ENCODE results near the gene KIAA1671.

Gene KIAA1671

DNA sequence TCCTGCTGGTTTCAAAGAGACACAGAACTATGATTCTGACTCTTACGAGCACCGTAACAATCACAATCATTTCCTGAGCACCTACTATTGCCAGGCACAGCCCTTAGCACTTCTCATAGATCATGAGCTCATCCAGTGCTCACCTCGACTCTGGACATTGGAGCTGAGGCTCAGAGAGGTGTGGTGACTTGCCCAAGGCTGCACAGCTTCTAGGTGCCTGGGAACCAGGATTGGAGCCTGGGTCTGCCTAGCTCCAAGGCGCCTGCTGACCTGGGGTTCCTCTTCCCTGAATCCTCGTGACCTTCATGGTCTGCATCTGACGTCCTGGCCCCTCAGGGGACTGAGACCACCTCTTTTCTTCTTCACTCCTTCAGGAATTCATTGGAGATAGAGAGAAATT lies 196.5 kb downstream of the KIAA1671 start:
- no peak overlapping the region for H3K27ac ChIP-seq (ENCODE audit: low read depth, low read length)
- no peaks in the 10 kb centered on the region for H3K27me3 ChIP-seq (ENCODE audit: control insufficient read depth, insufficient read depth, low read length)
- no peaks in the 10 kb centered on the region for H3K9me3 ChIP-seq (ENCODE audit: control insufficient read depth, insufficient read depth, low read depth, low read length)

DNA sequence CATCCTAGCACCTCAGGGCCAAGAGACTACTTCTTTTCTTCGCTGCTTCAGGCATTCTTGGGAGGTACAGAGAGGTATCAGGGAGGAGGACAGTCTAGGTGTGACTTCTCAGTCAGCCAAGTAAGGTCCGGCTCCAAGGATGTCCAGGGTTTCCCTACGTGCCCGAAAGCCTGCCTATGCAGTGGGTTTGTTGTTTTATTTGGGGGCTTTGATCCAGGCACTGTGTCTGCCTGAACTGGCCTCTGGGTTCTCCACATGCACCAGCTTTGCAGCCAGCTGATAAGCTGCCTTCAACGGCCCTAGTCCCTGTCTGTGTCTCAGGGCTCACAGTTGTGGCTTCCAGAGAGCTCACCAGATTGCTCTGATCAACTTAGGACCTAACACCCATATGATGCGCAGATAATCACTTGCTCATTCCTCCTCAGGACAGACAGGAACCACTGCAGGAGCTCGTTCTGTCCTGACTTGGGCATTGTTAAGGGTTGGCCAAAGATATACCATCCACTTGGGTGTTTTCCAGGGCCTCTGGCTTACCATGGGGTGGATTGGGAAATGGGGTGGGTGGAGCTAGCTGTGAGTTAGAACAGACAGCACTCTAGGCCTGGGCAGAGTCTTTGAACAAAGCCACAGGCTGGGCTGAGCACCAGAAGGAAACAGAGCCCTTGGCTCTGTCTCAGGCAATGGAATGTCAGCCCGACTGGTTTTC lies 201.6 kb downstream of the KIAA1671 start:
- Histone ChIP-seq H3K9ac (ENCODE audit: low read length) (no peak overlapping the region), H3K9me3 (ENCODE audit: control insufficient read depth, insufficient read depth, low read depth, low read length) (no peaks in the 10 kb centered on the region), H3K4me1 (ENCODE audit: control insufficient read depth, insufficient read depth, low read length) (peaks cover 9% of the 10 kb centered on the region), H3K36me3 (ENCODE audit: control insufficient read depth, insufficient read depth, low read length) (no peaks in the 10 kb centered on the region), H3K4me3 (ENCODE audit: low read depth, low read length) (no peak overlapping the region), H3K27me3 (ENCODE audit: control insufficient read depth, insufficient read depth, low read length) (no peaks in the 10 kb centered on the region), H3K27ac (ENCODE audit: low read depth, low read length) (no peak overlapping the region)

More for the DNA sequence above, 196.5 kb downstream of the KIAA1671 start:
- Histone ChIP-seq H3K9ac (ENCODE audit: low read length) (no peak overlapping the region), H3K4me3 (ENCODE audit: low read depth, low read length) (no peak overlapping the region), H3K4me1 (ENCODE audit: control insufficient read depth, insufficient read depth, low read length) (peaks cover 15% of the 10 kb centered on the region), H3K36me3 (ENCODE audit: control insufficient read depth, insufficient read depth, low read length) (no peaks in the 10 kb centered on the region)

DNA sequence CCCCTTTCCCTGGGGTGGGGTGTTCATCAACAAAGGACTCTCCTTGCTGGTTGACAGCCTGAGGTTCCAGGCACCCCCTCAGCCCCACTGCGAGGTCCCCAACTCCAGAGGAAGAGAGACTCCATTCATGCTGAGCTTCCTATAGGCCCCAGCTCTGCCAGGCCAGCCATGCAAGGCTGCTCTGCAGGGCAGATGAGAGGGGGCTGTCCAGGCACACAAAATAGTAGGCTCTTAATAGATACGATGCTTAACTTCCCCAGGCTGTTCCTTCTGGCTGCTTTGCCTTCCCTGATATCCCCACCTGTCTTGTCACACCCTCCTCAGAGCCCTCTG lies 202.1 kb downstream of the KIAA1671 start:
- Histone ChIP-seq H3K9me3 (ENCODE audit: control insufficient read depth, insufficient read depth, low read depth, low read length) (no peaks in the 10 kb centered on the region), H3K27ac (ENCODE audit: low read depth, low read length) (no peak overlapping the region)

DNA sequence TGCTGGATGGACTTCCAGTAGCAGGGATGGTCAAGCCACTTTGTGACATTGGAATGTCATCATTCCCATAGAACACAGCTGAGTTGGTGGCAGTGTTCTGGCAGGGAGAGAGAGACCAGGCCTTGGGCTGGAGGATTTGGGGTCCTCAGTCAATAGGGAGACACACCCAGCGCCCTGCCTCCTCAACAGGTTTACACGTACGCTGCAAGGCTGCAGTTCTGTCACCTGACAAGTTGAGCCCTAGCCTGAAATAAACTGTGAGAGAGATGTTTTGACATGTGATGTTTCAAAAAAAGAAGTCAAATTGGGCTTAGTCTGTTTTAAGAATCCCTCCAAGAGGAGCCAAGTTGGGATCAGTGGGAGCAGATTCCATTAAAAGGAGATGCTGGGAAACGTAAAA lies 204.2 kb downstream of the KIAA1671 start:
- Histone ChIP-seq H3K27me3 (ENCODE audit: control insufficient read depth, insufficient read depth, low read length) (no peaks in the 10 kb centered on the region), H3K27ac (ENCODE audit: low read depth, low read length) (no peak overlapping the region), H3K4me1 (ENCODE audit: control insufficient read depth, insufficient read depth, low read length) (peaks cover 9% of the 10 kb centered on the region), H3K9ac (ENCODE audit: low read length) (no peak overlapping the region), H3K36me3 (ENCODE audit: control insufficient read depth, insufficient read depth, low read length) (no peaks in the 10 kb centered on the region), H3K9me3 (ENCODE audit: control insufficient read depth, insufficient read depth, low read depth, low read length) (no peaks in the 10 kb centered on the region), H3K4me3 (ENCODE audit: low read depth, low read length) (no peak overlapping the region)

More for the DNA sequence above, 202.1 kb downstream of the KIAA1671 start:
- no peak overlapping the region for H3K4me3 ChIP-seq (ENCODE audit: low read depth, low read length)
- H3K4me1 ChIP-seq (ENCODE audit: control insufficient read depth, insufficient read depth, low read length) = peaks cover 9% of the 10 kb centered on the region
- H3K9ac ChIP-seq (ENCODE audit: low read length) = no peak overlapping the region
- H3K36me3 ChIP-seq (ENCODE audit: control insufficient read depth, insufficient read depth, low read length) = no peaks in the 10 kb centered on the region
- no peaks in the 10 kb centered on the region for H3K27me3 ChIP-seq (ENCODE audit: control insufficient read depth, insufficient read depth, low read length)

DNA sequence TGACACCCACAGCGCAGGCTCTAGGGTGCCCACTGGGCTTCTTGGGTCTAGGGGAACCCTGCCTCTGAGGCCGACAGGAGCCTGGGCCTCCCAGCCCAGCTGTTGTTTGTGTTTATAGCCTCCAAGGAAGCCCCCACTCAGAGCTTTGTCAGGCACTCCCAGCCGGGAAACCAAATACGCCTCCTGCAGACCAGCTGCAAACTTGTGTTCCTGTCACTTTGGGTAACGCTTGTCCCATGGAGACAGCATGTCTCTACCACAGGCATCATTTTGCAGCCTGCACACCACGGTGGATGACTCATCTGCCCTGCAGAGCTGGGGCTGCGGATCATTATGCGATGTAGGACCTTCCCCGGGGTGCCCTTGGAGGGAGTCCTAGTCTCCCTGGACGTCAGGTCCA lies 206.5 kb downstream of the KIAA1671 start:
- Histone ChIP-seq H3K27me3 (ENCODE audit: control insufficient read depth, insufficient read depth, low read length) (no peaks in the 10 kb centered on the region), H3K4me1 (ENCODE audit: control insufficient read depth, insufficient read depth, low read length) (peaks cover 6% of the 10 kb centered on the region), H3K9me3 (ENCODE audit: control insufficient read depth, insufficient read depth, low read depth, low read length) (no peaks in the 10 kb centered on the region), H3K9ac (ENCODE audit: low read length) (no peak overlapping the region), H3K36me3 (ENCODE audit: control insufficient read depth, insufficient read depth, low read length) (no peaks in the 10 kb centered on the region), H3K27ac (ENCODE audit: low read depth, low read length) (no peak overlapping the region), H3K4me3 (ENCODE audit: low read depth, low read length) (no peak overlapping the region)

DNA sequence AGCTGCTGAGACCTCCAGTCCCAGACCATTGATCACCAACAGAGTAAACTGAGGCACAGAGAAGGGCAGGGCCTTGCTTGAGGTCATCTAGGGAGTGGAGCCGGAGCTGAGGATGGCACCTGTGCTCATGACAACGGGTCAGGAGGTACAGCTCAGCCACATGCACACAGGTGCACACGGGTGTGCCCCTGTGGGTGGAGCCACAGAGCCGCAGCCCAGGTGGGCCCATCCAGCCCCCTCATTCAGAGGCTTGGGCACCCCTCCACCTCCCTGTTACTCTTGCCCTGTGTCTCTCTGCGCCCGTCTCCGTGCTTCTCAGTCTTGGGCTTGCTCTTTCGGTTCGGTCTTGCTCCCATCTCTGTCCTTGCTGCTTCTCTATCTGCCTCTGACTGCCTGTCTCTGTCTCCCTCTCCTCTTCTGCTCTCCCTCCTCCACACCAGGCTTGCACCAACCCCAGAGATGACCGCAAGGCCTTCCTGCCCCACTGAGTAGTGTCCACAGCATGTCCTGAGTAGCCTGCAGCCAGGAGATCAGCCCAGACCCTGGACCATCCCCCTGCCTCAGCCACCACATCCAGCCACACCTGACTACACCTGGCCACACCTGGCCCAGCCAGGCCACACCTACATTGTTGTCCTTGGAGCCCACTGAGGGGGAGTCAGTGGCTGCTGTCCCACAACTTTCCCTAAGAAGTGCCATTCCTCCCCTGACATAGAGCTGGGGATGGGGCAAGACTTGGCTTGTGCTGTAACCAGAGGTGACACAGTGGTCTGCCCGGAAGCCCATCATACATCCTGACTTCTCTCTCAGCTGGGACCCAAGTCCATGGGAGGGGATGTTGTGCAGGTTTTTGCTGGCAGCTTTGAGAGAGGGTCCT lies 207.8 kb downstream of the KIAA1671 start:
- Histone ChIP-seq H3K27me3 (ENCODE audit: control insufficient read depth, insufficient read depth, low read length) (no peaks in the 10 kb centered on the region), H3K9me3 (ENCODE audit: control insufficient read depth, insufficient read depth, low read depth, low read length) (no peaks in the 10 kb centered on the region), H3K4me3 (ENCODE audit: low read depth, low read length) (no peak overlapping the region), H3K9ac (ENCODE audit: low read length) (no peak overlapping the region), H3K36me3 (ENCODE audit: control insufficient read depth, insufficient read depth, low read length) (no peaks in the 10 kb centered on the region), H3K27ac (ENCODE audit: low read depth, low read length) (no peak overlapping the region), H3K4me1 (ENCODE audit: control insufficient read depth, insufficient read depth, low read length) (no peaks in the 10 kb centered on the region)

DNA sequence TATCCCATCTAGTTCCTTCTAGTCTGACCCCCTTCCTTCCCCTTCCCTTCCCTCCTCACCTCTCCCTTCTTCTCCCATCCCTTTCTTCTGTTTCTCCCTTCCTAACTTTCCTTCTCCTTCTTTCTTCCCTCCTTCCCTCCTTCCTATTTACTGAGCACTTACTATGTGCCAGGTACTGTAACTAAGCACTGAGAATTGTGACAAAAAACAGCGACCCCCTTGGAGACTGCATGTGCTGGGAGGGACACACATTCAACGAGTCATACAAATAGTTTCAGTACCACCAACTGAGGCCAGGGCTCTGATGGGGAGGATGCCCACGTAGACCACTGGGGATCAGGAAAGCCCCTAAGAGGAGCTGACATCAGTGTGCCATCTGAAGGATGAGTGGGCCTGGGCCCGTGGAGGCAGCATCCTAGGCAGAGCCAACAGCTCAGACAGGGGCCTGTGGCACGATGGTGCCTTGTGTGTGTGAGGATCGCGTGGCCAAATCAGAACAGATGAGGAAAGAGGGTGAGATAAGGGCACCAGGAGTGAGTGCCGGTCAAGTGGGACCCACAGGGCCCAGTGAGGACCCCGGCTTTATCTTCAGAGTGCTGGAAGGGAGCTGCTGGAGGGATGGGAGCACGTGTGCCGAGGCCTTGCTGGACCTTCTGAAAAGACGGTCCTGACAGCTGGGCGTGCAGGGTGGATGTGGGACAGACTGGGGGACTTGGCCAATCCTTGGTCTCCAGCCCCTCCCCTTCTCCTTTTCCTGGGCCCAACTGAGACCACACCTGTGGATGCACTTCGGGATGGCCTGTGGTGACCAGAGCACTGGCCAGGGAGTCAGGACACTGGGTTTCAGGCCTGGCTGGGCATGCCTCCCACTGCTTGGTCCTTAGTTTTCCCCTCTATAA lies 208.8 kb downstream of the KIAA1671 start:
- Histone ChIP-seq H3K27ac (ENCODE audit: low read depth, low read length) (no peak overlapping the region), H3K4me1 (ENCODE audit: control insufficient read depth, insufficient read depth, low read length) (no peaks in the 10 kb centered on the region), H3K9me3 (ENCODE audit: control insufficient read depth, insufficient read depth, low read depth, low read length) (no peaks in the 10 kb centered on the region), H3K9ac (ENCODE audit: low read length) (no peak overlapping the region), H3K36me3 (ENCODE audit: control insufficient read depth, insufficient read depth, low read length) (no peaks in the 10 kb centered on the region), H3K4me3 (ENCODE audit: low read depth, low read length) (no peak overlapping the region), H3K27me3 (ENCODE audit: control insufficient read depth, insufficient read depth, low read length) (no peaks in the 10 kb centered on the region)

DNA sequence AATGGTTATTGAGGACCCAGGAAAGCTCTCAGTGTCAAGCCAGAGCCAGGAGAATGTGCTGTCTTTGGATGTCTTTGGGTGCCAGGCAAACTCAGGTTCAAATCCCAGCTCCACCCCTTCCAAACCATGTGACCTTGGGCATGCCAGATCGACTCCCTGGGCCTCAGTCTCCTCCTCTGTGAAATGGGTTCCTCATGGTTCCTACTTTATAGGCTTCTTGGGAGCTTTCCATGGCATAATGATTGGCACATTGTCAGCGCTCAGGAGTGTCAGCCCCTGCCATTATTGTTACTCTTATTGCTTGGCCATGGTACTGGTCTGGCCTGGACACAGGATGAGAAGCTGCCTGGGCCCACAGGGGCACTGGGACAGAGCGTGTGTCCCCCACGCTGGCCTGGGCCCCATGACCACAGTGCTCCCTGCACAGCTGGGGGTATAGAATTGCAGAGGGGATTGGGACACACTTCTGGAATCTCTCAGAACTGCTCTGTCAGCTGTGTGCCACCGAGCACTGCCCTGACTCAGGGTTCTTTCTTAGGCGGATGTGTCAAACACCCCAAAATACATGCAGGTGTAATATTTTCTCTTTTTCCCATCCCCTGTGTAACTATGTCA lies 209.5 kb downstream of the KIAA1671 start:
- no peaks in the 10 kb centered on the region for H3K4me1 ChIP-seq (ENCODE audit: control insufficient read depth, insufficient read depth, low read length)
- H3K9me3 ChIP-seq (ENCODE audit: control insufficient read depth, insufficient read depth, low read depth, low read length) = no peaks in the 10 kb centered on the region
- H3K36me3 ChIP-seq (ENCODE audit: control insufficient read depth, insufficient read depth, low read length) = no peaks in the 10 kb centered on the region
- no peaks in the 10 kb centered on the region for H3K27me3 ChIP-seq (ENCODE audit: control insufficient read depth, insufficient read depth, low read length)
- no peak overlapping the region for H3K4me3 ChIP-seq (ENCODE audit: low read depth, low read length)
- no peak overlapping the region for H3K27ac ChIP-seq (ENCODE audit: low read depth, low read length)
- H3K9ac ChIP-seq (ENCODE audit: low read length) = no peak overlapping the region

DNA sequence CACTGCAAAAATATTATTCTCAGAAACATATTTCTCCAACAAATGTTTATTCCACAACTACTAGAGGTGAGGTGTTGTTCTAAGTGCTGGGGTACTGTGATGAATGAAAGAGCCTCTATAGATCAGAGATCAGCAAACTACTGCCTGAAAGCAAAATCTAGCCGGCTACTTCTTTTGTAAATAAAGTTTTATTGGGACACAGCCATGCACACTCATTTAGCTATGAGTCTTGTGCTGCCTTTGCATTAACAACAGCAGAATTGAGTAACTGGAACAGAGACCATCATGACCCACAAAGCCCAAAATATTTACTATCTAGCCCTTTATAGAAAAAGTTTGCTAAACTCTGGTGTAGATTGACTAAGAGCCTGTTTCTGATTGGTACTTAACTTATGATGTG lies 210.0 kb downstream of the KIAA1671 start:
- H3K9ac ChIP-seq (ENCODE audit: low read length) = no peak overlapping the region
- H3K4me3 ChIP-seq (ENCODE audit: low read depth, low read length) = no peak overlapping the region
- no peaks in the 10 kb centered on the region for H3K4me1 ChIP-seq (ENCODE audit: control insufficient read depth, insufficient read depth, low read length)
- no peaks in the 10 kb centered on the region for H3K36me3 ChIP-seq (ENCODE audit: control insufficient read depth, insufficient read depth, low read length)
- no peaks in the 10 kb centered on the region for H3K27me3 ChIP-seq (ENCODE audit: control insufficient read depth, insufficient read depth, low read length)
- no peaks in the 10 kb centered on the region for H3K9me3 ChIP-seq (ENCODE audit: control insufficient read depth, insufficient read depth, low read depth, low read length)
- no peak overlapping the region for H3K27ac ChIP-seq (ENCODE audit: low read depth, low read length)

DNA sequence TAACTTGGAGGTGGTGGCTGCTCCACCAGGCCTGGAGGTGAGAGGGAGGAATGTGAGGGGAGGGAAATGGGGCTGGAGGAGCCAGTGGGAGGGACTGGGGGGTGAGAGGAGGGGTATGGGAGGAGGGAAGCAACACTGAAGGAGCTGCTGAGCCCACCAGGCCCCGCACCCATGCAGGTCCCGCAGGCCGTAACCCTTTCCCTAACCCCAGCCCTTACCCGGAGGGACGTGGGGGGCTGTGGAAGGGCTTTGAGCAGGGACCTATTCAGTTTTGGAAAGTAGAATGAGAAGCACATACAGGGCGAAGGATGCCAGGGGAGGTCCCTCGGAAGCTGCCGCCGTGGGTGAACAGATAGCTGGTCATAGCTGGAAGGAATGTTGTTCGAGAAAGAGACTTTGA lies 213.3 kb downstream of the KIAA1671 start:
- no peaks in the 10 kb centered on the region for H3K36me3 ChIP-seq (ENCODE audit: control insufficient read depth, insufficient read depth, low read length)
- no peak overlapping the region for H3K9ac ChIP-seq (ENCODE audit: low read length)
- H3K27ac ChIP-seq (ENCODE audit: low read depth, low read length) = no peak overlapping the region
- H3K4me1 ChIP-seq (ENCODE audit: control insufficient read depth, insufficient read depth, low read length) = no peaks in the 10 kb centered on the region
- no peaks in the 10 kb centered on the region for H3K27me3 ChIP-seq (ENCODE audit: control insufficient read depth, insufficient read depth, low read length)
- no peaks in the 10 kb centered on the region for H3K9me3 ChIP-seq (ENCODE audit: control insufficient read depth, insufficient read depth, low read depth, low read length)
- no peak overlapping the region for H3K4me3 ChIP-seq (ENCODE audit: low read depth, low read length)

All from HUES6 (cell line).